H1 (cell line): ENCODE results near the gene CDH22. TPM values are rescaled to one million over a fixed set of nuclear protein-coding genes. Genes with fewer than 3 reads are reported as not detected.

Experiments
- CTCF ChIA-PET: fragments of 300-600 bp; sonication (Branson Sonifier 250); formaldehyde crosslinking; loops from one replicate; lab custom pipeline; 2021; ENCODE audit not compliant: partially characterized antibody; lab: Charles Lee
- POLR2A ChIA-PET: fragments of 300-600 bp; sonication (Branson Sonifier 250); formaldehyde crosslinking; loops from one replicate; lab custom pipeline; 2021; ENCODE audit warnings: inconsistent platforms; ENCODE audit not compliant: partially characterized antibody; lab: Charles Lee
- DNase-seq, 2 experiments: peaks; one replicate each; pipeline versions ENCODE4 v3.0.0 to v3.0.0-alpha.2; 2010 to 2022; ENCODE audit warnings: low spot score in 2 of 2, low read depth in 1 of 2, mixed read lengths in 1 of 2
- FAIRE-seq: peaks from 2 replicates; lab custom pipeline; 2011; peaks lifted over from hg19 to GRCh38; lab: Jason Lieb, UNC
- H2AFZ ChIP-seq: 2 replicates; pipeline ENCODE4 v1.8.1; 2012; ENCODE audit warnings: low read length, inconsistent platforms
- H2AK5ac ChIP-seq: 2 replicates; pipeline ENCODE4 v1.6.1; 2013; ENCODE audit warnings: low read depth, low read length
- H2BK120ac ChIP-seq: replicated peaks from 2 replicates; pipeline ENCODE3; 2013; ENCODE audit warnings: low read depth, low read length, inconsistent platforms
- H2BK12ac ChIP-seq: 2 replicates; pipeline ENCODE4 v1.6.1; 2013; ENCODE audit warnings: low read depth, low read length
- H2BK15ac ChIP-seq: 2 replicates; pipeline ENCODE4 v1.6.1; 2013; ENCODE audit warnings: low read length
- H2BK20ac ChIP-seq: 2 replicates; pipeline ENCODE4 v1.6.1; 2013; ENCODE audit warnings: low read length
- H2BK5ac ChIP-seq: 2 replicates; pipeline ENCODE4 v1.6.1; 2013; ENCODE audit warnings: low read depth, low read length
- H3K14ac ChIP-seq: 2 replicates; pipeline ENCODE4 v1.6.1; 2013; ENCODE audit warnings: inconsistent platforms; ENCODE audit not compliant: insufficient read length
- H3K18ac ChIP-seq: 2 replicates; pipeline ENCODE4 v1.6.1; 2013; ENCODE audit warnings: low read length; ENCODE audit errors: extremely low read depth
- H3K23ac ChIP-seq: 2 replicates; pipeline ENCODE4 v1.6.1; 2013; ENCODE audit warnings: inconsistent platforms; ENCODE audit not compliant: insufficient read length
- H3K23me2 ChIP-seq: 2 replicates; pipeline ENCODE4 v1.6.1; 2013; ENCODE audit warnings: low read depth, low read length
- H3K27ac ChIP-seq: 2 replicates; pipeline ENCODE4 v1.6.1; 2011; ENCODE audit warnings: low read depth, low read length, inconsistent platforms
- H3K27me3 ChIP-seq, 4 experiments: replicated peaks in 1 of 4; 1 replicate in 1 of 4; 2 replicates in 3 of 4; pipeline versions ENCODE4 v1.6.1 to v1.8.1; 2011 to 2013; ENCODE audit warnings: low read length in 3 of 4, mild to moderate bottlenecking in 3 of 4, inconsistent platforms in 2 of 4, mixed read lengths in 2 of 4, moderate library complexity in 1 of 4; ENCODE audit not compliant: control insufficient read depth in 3 of 4, insufficient read depth in 3 of 4; ENCODE audit errors: extremely low read depth in 1 of 4
- H3K36me3 ChIP-seq, 4 experiments: 2 replicates each; pipeline versions ENCODE4 v1.6.1 to v1.8.1; 2011 to 2013; ENCODE audit warnings: mild to moderate bottlenecking in 4 of 4, low read length in 3 of 4, moderate library complexity in 2 of 4, control low read depth in 1 of 4, inconsistent platforms in 1 of 4; ENCODE audit not compliant: insufficient read depth in 4 of 4, control insufficient read depth in 2 of 4
- H3K4ac ChIP-seq: replicated peaks from 2 replicates; pipeline ENCODE3; 2013; ENCODE audit warnings: low read length, low read depth, mixed read lengths, inconsistent platforms; ENCODE audit not compliant: insufficient read length
- H3K4me1 ChIP-seq, 4 experiments: replicated peaks in 1 of 4; 1 replicate in 1 of 4; 2 replicates in 3 of 4; pipeline versions ENCODE4 v1.6.1 to v1.8.1; 2011 to 2013; ENCODE audit warnings: low read length in 3 of 4, inconsistent platforms in 2 of 4, mixed read lengths in 1 of 4; ENCODE audit not compliant: insufficient read depth in 4 of 4, control insufficient read depth in 3 of 4
- H3K4me2 ChIP-seq, 2 experiments: 2 replicates each; pipeline versions ENCODE4 v1.6.1 to v1.8.1; 2011 to 2013; ENCODE audit warnings: low read depth in 2 of 2, low read length in 2 of 2, control low read depth in 1 of 2, inconsistent platforms in 1 of 2, mild to moderate bottlenecking in 1 of 2; ENCODE audit not compliant: insufficient read depth in 1 of 2
- H3K4me3 ChIP-seq, 4 experiments: fragments of 200-600, 300-600 bp in 1 of 4; sonication (generic), shearing (Covaris generic), sonication (Bioruptor Twin) in 1 of 4; 2 replicates each; pipeline versions ENCODE4 v1.5.1 to v1.8.1; 2011 to 2016; ENCODE audit warnings: low read length in 4 of 4, low read depth in 3 of 4, control low read depth in 2 of 4, inconsistent platforms in 2 of 4, mild to moderate bottlenecking in 2 of 4, mixed read lengths in 1 of 4, moderate library complexity in 1 of 4; ENCODE audit not compliant: insufficient read depth in 2 of 4; ENCODE audit errors: extremely low read depth in 1 of 4
- H3K56ac ChIP-seq: replicated peaks from 2 replicates; pipeline ENCODE3; 2013; ENCODE audit warnings: low read depth, mild to moderate bottlenecking, mixed read lengths, low read length, inconsistent platforms; ENCODE audit not compliant: insufficient read length
- H3K79me1 ChIP-seq: 2 replicates; pipeline ENCODE4 v1.6.1; 2013; ENCODE audit warnings: low read depth, low read length, control low read depth
- H3K79me2 ChIP-seq, 2 experiments: 2 replicates each; pipeline versions ENCODE4 v1.6.1 to v1.8.1; 2012 to 2013; ENCODE audit warnings: low read length in 2 of 2, mild to moderate bottlenecking in 2 of 2, inconsistent platforms in 1 of 2; ENCODE audit not compliant: insufficient read depth in 2 of 2, control insufficient read depth in 1 of 2
- H3K9ac ChIP-seq, 4 experiments: replicated peaks in 1 of 4; 1 replicate in 1 of 4; 2 replicates in 3 of 4; pipeline versions ENCODE4 v1.6.1 to v1.8.1; 2011 to 2013; ENCODE audit warnings: low read depth in 3 of 4, low read length in 3 of 4, control low read depth in 2 of 4, mild to moderate bottlenecking in 2 of 4, moderate library complexity in 2 of 4, inconsistent platforms in 1 of 4; ENCODE audit errors: extremely low read depth in 1 of 4
- H3K9me3 ChIP-seq, 2 experiments: 2 replicates each; pipeline versions ENCODE4 v1.6.1 to v1.8.1; 2012 to 2013; ENCODE audit warnings: mild to moderate bottlenecking in 2 of 2, moderate library complexity in 2 of 2, control low read depth in 1 of 2, inconsistent platforms in 1 of 2, low read depth in 1 of 2, low read length in 1 of 2, mixed read lengths in 1 of 2; ENCODE audit not compliant: insufficient read depth in 2 of 2
- H4K20me1 ChIP-seq, 2 experiments: replicated peaks in 1 of 2; 2 replicates each; pipeline versions ENCODE3 to v1.8.1; 2011 to 2013; ENCODE audit warnings: inconsistent platforms in 2 of 2, low read length in 2 of 2, mild to moderate bottlenecking in 1 of 2; ENCODE audit not compliant: insufficient read depth in 2 of 2, control insufficient read depth in 1 of 2
- H4K5ac ChIP-seq: 2 replicates; pipeline ENCODE4 v1.6.1; 2013; ENCODE audit warnings: low read length, low read depth, mixed read lengths, inconsistent platforms; ENCODE audit not compliant: insufficient read length
- H4K8ac ChIP-seq: 2 replicates; pipeline ENCODE4 v1.8.0; 2013; ENCODE audit warnings: mild to moderate bottlenecking, moderate library complexity, low read length, inconsistent platforms; ENCODE audit not compliant: insufficient read depth; ENCODE audit errors: extremely low read depth
- H4K91ac ChIP-seq: replicated peaks from 2 replicates; pipeline ENCODE3; 2013; ENCODE audit warnings: low read length, mixed read lengths, inconsistent platforms; ENCODE audit not compliant: insufficient read length
- BCL11A ChIP-seq, 2 experiments: IDR thresholded peaks; one replicate each; pipeline ENCODE4 v1.6.1; 2011; ENCODE audit warnings: low read depth in 2 of 2, low read length in 2 of 2, mild to moderate bottlenecking in 2 of 2
- FOSL1 ChIP-seq: IDR thresholded peaks from 2 replicates; pipeline ENCODE4 v1.6.1; 2011; ENCODE audit warnings: mild to moderate bottlenecking, low read depth, low read length, moderate library complexity; ENCODE audit not compliant: insufficient read depth
- KDM4A ChIP-seq: IDR thresholded peaks from one replicate; pipeline ENCODE4 v1.7.1; 2012; ENCODE audit warnings: low read depth, mild to moderate bottlenecking, moderate library complexity, low read length, inconsistent platforms; ENCODE audit not compliant: severe bottlenecking
- POLR2AphosphoS5 ChIP-seq: IDR thresholded peaks from 2 replicates; pipeline ENCODE4 v1.6.1; 2011; ENCODE audit warnings: low read depth, low read length
- POU5F1 ChIP-seq: IDR thresholded peaks from 2 replicates; pipeline ENCODE4 v1.6.1; 2011; ENCODE audit warnings: low read depth, mild to moderate bottlenecking, low read length, moderate library complexity
- RNF2 ChIP-seq: fragments of 200-900, 300-1000 bp; sonication (generic); IDR thresholded peaks from 2 replicates; pipeline ENCODE4 v1.7.1; 2016; ENCODE audit warnings: borderline replicate concordance, low read depth, mild to moderate bottlenecking, antibody characterized with exemption, low read length; ENCODE audit not compliant: poor library complexity, severe bottlenecking; ENCODE audit errors: missing control alignments
- SIX5 ChIP-seq: IDR thresholded peaks from 2 replicates; pipeline ENCODE4 v1.6.1; 2011; ENCODE audit warnings: mild to moderate bottlenecking, low read depth, low read length
- WGBS, 2 experiments: shearing (Covaris generic) in 1 of 2; methylation state at CpG; one replicate each; pipeline versions ENCODE4 v1.1.6 to v1.1.7; 2013 to 2015; ENCODE audit warnings: low lambda C conversion rate in 2 of 2, mixed read lengths in 2 of 2, inconsistent platforms in 1 of 2, low coverage in 1 of 2, missing lambda C conversion rate in 1 of 2; ENCODE audit not compliant: insufficient replicate concordance in 2 of 2, insufficient coverage in 1 of 2, insufficient read length in 1 of 2; ENCODE audit errors: extremely low coverage in 1 of 2, missing lambda C conversion rate in 1 of 2; 5-methylcytosine and 5-hydroxymethylcytosine counted together
- polyA plus RNA-seq, 7 experiments: library from polyadenylated mRNA; depleted of rRNA in 3 of 7; stranded (reverse) in 5 of 7; unstranded in 2 of 7; fragments of >200 nt in 5 of 7; fragments of 200-250 nt in 2 of 7; gene quantifications; 1 replicate in 5 of 7; 2 replicates in 1 of 7; 4 replicates in 1 of 7; pipeline versions ENCODE4 v1.2.1 to v1.2.3, GENCODE V29; 2011 to 2013; ENCODE audit warnings: missing spikeins in 2 of 7, mixed read lengths in 2 of 7
- total RNA-seq: library from RNA; stranded (reverse); fragmentation: NEBNext Ultra II Directional; extraction: Animal tissue kit (Norgen Biotek cat#: 25700); gene quantifications from 2 replicates; pipeline ENCODE4 v1.2.1, GENCODE V29; 2021

Gene CDH22
- total and polyA plus RNA-seq, 2 of the 8 experiments (the other 6 are each of a cell fraction or from before 2014, with no cell fraction given) = 0.35 to 0.39 TPM

- no peak overlapping the region for H4K8ac ChIP-seq
- no peak overlapping the region for H3K9ac ChIP-seq
- no peaks in the 10 kb centered on the region for H3K79me2 ChIP-seq
- no peak overlapping the region for H3K56ac ChIP-seq
- no peak overlapping the region for H4K91ac ChIP-seq
- H3K9me3 ChIP-seq = no peaks in the 10 kb centered on the region
- H3K27ac ChIP-seq = no peak overlapping the region
- H2BK12ac ChIP-seq = no peak overlapping the region; the same call in 1 of the 2 replicates
- POLR2A ChIA-PET = no interaction called here
- CTCF ChIA-PET = interaction anchor here (1.2 to 21.6 kb wide), 2 partner anchors 12 to 41 kb away, joined by 3 to 233 read pairs; no protein-coding TSS in a partner anchor
- WGBS, 2 experiments = 87% methylated on average over 7 of the region's 7 CpGs; no CpG with 5 or more reads in 1 of the 2 experiments
- H4K20me1 ChIP-seq = peaks cover 0 to 2% of the 10 kb centered on the region in 2 experiments
- no peaks in the 10 kb centered on the region for H3K79me1 ChIP-seq
- H2BK120ac ChIP-seq = no peak overlapping the region
- FAIRE-seq (no peak), DNase-seq (no peak)
- H3K4me2 ChIP-seq = no peak overlapping the region
- no peaks in the 10 kb centered on the region for H3K4me1 ChIP-seq
- H2BK15ac ChIP-seq = no peak overlapping the region
- no peak overlapping the region for H3K18ac ChIP-seq
- TF ChIP-seq RNF2 (no peak), POLR2AphosphoS5 (no peak), BCL11A (IDR thresholded peaks at IDR 0.05; ENCODE audit: low read depth in 2 of 2, low read length in 2 of 2) (no peak), FOSL1 (no peak), POU5F1 (no peak), KDM4A (no peak), SIX5 (no peak)
- no peaks in the 10 kb centered on the region for H3K27me3 ChIP-seq
- H3K36me3 ChIP-seq = no peaks in the 10 kb centered on the region
- no peak overlapping the region for H3K23ac ChIP-seq
- H2AFZ ChIP-seq = no peak overlapping the region
- H4K5ac ChIP-seq = no peak overlapping the region
- no peaks in the 10 kb centered on the region; the same call in 1 of the 2 replicates for H3K23me2 ChIP-seq
- H3K4ac ChIP-seq = no peak overlapping the region
- H3K4me3 ChIP-seq = no peak overlapping the region
- no peak overlapping the region for H3K14ac ChIP-seq
- H2BK20ac ChIP-seq = no peak overlapping the region
- H2BK5ac ChIP-seq = no peak overlapping the region
- no peak overlapping the region for H2AK5ac ChIP-seq
These were observed 144.0 kb downstream of the CDH22 start for GRCh38 chr20:46164254-46164653.
